HEK293T (cell line): ENCODE data around the gene PLCB2.

Source experiments
- CTCF ChIA-PET: fragments of 350-600 bp; formaldehyde crosslinking; extraction: SDS; loops from one replicate; lab custom pipeline; 2021; ENCODE audit warnings: antibody characterized with exemption, inconsistent platforms; lab: Yijun Ruan, JAX
- POLR2A ChIA-PET: fragments of 350-600 bp; formaldehyde crosslinking; extraction: SDS; loops from one replicate; lab custom pipeline; 2020; ENCODE audit warnings: antibody characterized with exemption, inconsistent platforms; lab: Yijun Ruan, JAX
- DNase-seq: peaks from one replicate; pipeline ENCODE4 v3.0.0; 2012; ENCODE audit warnings: mixed read lengths; ENCODE audit errors: extremely low spot score
- ARNT ChIP-seq: fragments of 450-650 bp; IDR thresholded peaks from 2 replicates; pipeline ENCODE4 v1.6.1; 2017; ENCODE audit warnings: mild to moderate bottlenecking
- BHLHE40 ChIP-seq: fragments of 450-650 bp; IDR thresholded peaks from 2 replicates; pipeline ENCODE4 v1.6.1; 2016; ENCODE audit warnings: mild to moderate bottlenecking, moderate library complexity, borderline replicate concordance
- CTBP1 ChIP-seq: fragments of 450-650 bp; IDR thresholded peaks from 2 replicates; pipeline ENCODE4 v1.6.1; 2016; ENCODE audit warnings: borderline replicate concordance
- ELF4 ChIP-seq: fragments of 450-650 bp; IDR thresholded peaks from 2 replicates; pipeline ENCODE4 v1.6.1; 2017; ENCODE audit warnings: antibody characterized with exemption
- FOXA1 ChIP-seq: fragments of 450-650 bp; IDR thresholded peaks from 2 replicates; pipeline ENCODE4 v1.6.1; 2016; ENCODE audit warnings: mild to moderate bottlenecking
- FOXK2 ChIP-seq: fragments of 450-650 bp; IDR thresholded peaks from 2 replicates; pipeline ENCODE4 v1.6.1; 2016; ENCODE audit warnings: mild to moderate bottlenecking
- FOXM1 ChIP-seq: fragments of 450-650 bp; IDR thresholded peaks from 2 replicates; pipeline ENCODE4 v1.6.1; 2017; ENCODE audit warnings: mild to moderate bottlenecking, borderline replicate concordance
- HDGF ChIP-seq: fragments of 450-650 bp; IDR thresholded peaks from 2 replicates; pipeline ENCODE4 v1.6.1; 2017; ENCODE audit warnings: antibody characterized with exemption, borderline replicate concordance
- L3MBTL2 ChIP-seq: fragments of 450-650 bp; conservative IDR thresholded peaks from 2 replicates; pipeline ENCODE4 v1.6.1; 2016; ENCODE audit warnings: mild to moderate bottlenecking
- LEF1 ChIP-seq: fragments of 450-650 bp; IDR thresholded peaks from 2 replicates; pipeline ENCODE4 v1.6.1; 2017; ENCODE audit warnings: mild to moderate bottlenecking, borderline replicate concordance
- NFRKB ChIP-seq: fragments of 450-650 bp; IDR thresholded peaks from 2 replicates; pipeline ENCODE4 v1.6.1; 2016; ENCODE audit warnings: mild to moderate bottlenecking, moderate library complexity
- SP1 ChIP-seq: fragments of 450-650 bp; IDR thresholded peaks from 2 replicates; pipeline ENCODE4 v1.6.1; 2017
- SUZ12 ChIP-seq: fragments of 450-650 bp; IDR thresholded peaks from 2 replicates; pipeline ENCODE4 v1.6.1; 2016; ENCODE audit warnings: mild to moderate bottlenecking
- TARDBP ChIP-seq: fragments of 450-650 bp; IDR thresholded peaks from 2 replicates; pipeline ENCODE4 v1.6.1; 2016
- ZNF384 ChIP-seq: fragments of 450-650 bp; IDR thresholded peaks from 2 replicates; pipeline ENCODE4 v1.6.1; 2016
- TF ChIP-seq, protein P1 (sequence below): fragments of 450-650 bp; IDR thresholded peaks from 2 replicates; pipeline ENCODE4 v1.6.1; 2016

Gene PLCB2

DNA sequence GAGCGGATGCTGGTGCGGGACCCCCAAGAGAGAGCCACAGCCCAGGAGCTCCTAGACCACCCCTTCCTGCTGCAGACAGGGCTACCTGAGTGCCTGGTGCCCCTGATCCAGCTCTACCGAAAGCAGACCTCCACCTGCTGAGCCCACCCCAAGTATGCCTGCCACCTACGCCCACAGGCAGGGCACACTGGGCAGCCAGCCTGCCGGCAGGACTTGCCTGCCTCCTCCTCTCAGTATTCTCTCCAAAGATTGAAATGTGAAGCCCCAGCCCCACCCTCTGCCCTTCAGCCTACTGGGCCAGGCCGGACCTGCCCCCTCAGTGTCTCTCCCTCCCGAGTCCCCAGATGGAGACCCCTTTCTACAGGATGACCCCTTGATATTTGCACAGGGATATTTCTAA is 31.8 kb downstream of the PLCB2 start:
- TF ChIP-seq ZNF384 (no peak), NFRKB (no peak), FOXM1 (no peak), FOXK2 (no peak), LEF1 (no peak), ARNT (no peak), TARDBP (no peak), L3MBTL2 (no peak), FOXA1 (no peak)
- no peak for DNase-seq
- ChIA-PET POLR2A (no interaction called here), CTCF (interaction anchor here (0.9 kb wide), 1 partner anchor 89 kb away, joined by 3 read pairs; no protein-coding TSS in a partner anchor)

DNA sequence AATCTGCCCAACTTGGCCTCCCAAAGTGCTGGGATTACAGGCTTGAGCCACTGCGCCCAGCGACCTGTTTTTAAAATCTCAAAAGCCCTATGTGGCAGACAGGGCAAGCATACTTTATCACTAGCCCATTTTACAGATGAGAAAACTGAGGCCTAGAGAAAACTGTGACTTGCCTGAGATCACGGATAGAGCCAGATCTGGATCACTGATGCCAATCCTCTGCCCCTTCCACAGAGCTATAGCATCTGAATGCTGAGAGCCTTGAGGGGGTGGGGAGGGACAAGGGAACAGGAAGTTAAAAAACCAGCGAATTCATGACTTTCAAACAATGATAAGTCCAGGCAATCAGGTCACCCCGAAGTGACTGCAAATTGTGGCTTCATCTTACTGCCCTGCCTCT is 32.2 kb downstream of the PLCB2 start:
- TF ChIP-seq, protein P1, sequence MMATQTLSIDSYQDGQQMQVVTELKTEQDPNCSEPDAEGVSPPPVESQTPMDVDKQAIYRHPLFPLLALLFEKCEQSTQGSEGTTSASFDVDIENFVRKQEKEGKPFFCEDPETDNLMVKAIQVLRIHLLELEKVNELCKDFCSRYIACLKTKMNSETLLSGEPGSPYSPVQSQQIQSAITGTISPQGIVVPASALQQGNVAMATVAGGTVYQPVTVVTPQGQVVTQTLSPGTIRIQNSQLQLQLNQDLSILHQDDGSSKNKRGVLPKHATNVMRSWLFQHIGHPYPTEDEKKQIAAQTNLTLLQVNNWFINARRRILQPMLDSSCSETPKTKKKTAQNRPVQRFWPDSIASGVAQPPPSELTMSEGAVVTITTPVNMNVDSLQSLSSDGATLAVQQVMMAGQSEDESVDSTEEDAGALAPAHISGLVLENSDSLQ: no peak
- TF ChIP-seq HDGF (no peak), SUZ12 (no peak), LEF1 (no peak), BHLHE40 (no peak), ELF4 (no peak), ARNT (no peak), NFRKB (no peak), L3MBTL2 (no peak), FOXK2 (no peak)
- POLR2A ChIA-PET: no interaction called here
- no peak for DNase-seq
- CTCF ChIA-PET: interaction anchor here (0.7 to 1.4 kb wide), 3 partner anchors 18 to 89 kb away, joined by 3 to 4 read pairs (median 3); no protein-coding TSS in a partner anchor

DNA sequence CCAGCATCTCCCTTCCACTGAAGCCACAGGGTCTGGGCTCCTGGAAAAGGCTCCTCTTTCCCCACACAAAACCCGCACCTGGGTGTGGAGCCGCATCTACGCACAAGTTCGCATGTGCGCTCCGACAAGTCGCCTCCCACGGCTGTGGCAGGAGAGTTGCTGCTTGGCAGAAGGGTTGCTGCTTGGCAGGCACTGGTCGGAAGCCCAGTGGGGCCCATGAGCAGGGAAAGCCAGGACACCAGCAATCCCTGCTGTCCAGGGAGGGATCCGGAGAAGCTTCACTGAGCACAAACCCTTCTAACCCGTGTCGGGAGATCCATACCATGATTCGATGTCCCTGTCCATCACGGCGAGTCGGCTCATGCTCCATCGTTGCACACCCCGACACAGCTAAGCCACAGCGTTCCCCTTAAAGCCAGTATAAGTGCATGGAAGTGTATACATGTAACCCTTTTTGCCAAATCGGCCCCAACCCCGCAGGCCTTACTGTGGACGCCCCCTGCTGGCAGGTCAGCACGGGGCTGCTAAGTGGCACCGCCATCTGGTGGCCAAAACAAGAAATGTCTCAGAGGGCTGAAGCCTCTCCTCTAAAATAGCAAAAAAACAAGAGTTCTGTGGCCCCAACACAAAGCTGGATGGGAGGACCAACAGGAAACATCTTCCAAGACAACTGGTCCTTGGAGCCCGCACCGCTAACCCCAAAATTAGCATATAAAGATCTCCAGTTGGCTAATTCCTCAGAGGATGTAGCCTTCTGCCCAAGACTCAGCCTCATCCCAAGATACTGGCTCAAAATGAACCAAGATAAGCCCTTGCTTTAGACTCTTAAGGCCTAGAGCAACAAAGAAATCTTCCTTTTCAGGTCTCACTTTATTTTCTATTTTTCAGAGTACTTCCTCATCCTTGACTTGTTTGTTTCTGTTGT is 33.1 kb downstream of the PLCB2 start:
- POLR2A ChIA-PET: interaction anchor here (0.6 to 1.6 kb wide), 2 partner anchors 11 to 176 kb away, joined by 3 read pairs; no protein-coding TSS in a partner anchor
- CTCF ChIA-PET: interaction anchor here (0.5 to 3.0 kb wide), 36 partner anchors 9 to 693 kb away, joined by 3 to 56 read pairs (median 4); partner anchors contain the start of genes ANKRD63 and PAK6
- peak; percentile 61 for DNase-seq
- TF ChIP-seq FOXK2: no peak
- 0 out of 2 replicates have a peak, but pooled peaks have one; percentile 22 for TF ChIP-seq ZNF384

DNA sequence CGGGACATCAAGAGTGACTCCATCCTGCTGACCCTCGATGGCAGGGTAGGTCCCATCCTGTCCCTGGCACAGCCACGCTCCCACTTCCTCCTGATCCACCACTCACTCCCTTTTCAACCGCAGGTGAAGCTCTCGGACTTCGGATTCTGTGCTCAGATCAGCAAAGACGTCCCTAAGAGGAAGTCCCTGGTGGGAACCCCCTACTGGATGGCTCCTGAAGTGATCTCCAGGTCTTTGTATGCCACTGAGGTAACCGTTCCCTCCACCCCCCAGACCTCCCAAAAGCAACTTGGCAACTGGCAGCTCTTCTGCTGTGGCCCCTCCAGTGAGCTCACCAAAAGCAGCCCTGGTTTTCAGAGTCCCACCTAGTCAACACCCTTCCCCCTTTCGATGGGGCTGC is 34.3 kb downstream of the PLCB2 start:
- no peak for DNase-seq
- TF ChIP-seq ELF4: no peak
- ChIA-PET CTCF (interaction anchor here (0.9 to 3.0 kb wide), 10 partner anchors 11 to 228 kb away, joined by 3 to 56 read pairs (median 6); no protein-coding TSS in a partner anchor), POLR2A (interaction anchor here (1.0 to 1.6 kb wide), 2 partner anchors 10 to 35 kb away, joined by 3 to 4 read pairs; partner anchors contain the start of gene PAK6)

DNA sequence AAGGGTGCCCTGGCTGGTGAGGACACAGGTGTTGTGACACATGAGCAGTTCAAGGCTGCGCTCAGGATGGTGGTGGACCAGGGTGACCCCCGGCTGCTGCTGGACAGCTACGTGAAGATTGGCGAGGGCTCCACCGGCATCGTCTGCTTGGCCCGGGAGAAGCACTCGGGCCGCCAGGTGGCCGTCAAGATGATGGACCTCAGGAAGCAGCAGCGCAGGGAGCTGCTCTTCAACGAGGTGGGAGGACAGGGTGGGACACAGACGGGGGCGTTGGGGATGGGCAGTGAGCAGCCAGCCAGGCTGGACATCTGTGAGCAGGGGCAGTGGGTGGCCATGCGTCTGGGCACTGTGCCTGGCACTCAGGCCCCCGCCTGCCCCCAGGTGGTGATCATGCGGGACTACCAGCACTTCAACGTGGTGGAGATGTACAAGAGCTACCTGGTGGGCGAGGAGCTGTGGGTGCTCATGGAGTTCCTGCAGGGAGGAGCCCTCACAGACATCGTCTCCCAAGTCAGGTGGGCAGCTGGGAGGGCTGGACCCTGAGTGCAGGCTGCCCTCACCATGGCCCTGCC is 35.2 kb downstream of the PLCB2 start:
- DNase-seq: no peak
- CTCF ChIA-PET: interaction anchor here (0.9 to 3.0 kb wide), 6 partner anchors 10 to 227 kb away, joined by 3 to 56 read pairs (median 7); no protein-coding TSS in a partner anchor
- POLR2A ChIA-PET: interaction anchor here (1.6 kb wide), 1 partner anchor 9 kb away, joined by 3 read pairs; no protein-coding TSS in a partner anchor
- TF ChIP-seq ELF4 (no peak), TARDBP (no peak), FOXM1 (no peak), FOXA1 (no peak), ZNF384 (no peak), ARNT (no peak), HDGF (no peak), BHLHE40 (no peak)

DNA sequence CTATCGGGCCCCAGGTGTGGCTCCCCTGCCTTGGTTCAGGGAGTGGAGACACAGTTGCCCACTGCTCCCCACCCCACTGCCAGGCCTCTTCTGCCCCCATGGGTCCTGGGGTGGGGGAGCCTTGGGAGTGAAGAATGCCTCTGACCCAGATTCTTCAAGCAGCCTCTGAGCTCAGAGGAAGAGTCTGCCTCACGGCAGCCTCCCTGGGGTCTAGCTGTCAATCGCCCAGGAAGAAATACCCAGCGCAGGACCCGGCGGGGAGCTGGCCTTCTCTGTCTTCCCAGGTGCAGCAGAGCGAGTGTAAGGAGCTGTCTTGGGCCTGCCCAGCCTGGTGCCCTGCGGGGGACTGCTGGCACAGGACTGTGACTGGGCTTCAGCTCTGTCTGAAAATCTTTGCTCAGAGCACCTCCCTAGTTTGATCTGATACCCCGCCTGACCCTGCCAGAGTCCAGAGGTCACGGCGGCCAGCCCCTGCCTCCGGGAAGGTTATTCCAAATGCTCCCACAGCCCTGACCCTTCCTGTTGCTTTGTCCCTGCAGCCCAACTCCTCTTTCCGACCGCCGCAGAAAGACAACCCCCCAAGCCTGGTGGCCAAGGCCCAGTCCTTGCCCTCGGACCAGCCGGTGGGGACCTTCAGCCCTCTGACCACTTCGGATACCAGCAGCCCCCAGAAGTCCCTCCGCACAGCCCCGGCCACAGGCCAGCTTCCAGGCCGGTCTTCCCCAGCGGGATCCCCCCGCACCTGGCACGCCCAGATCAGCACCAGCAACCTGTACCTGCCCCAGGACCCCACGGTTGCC is 35.9 kb downstream of the PLCB2 start:
- no peak for DNase-seq
- no peak for TF ChIP-seq LEF1
- TF ChIP-seq FOXA1: no peak
- no peak for TF ChIP-seq CTBP1
- TF ChIP-seq ARNT: no peak
- TF ChIP-seq SP1: no peak
- TF ChIP-seq, protein P1: no peak
- no peak for TF ChIP-seq FOXK2
- no peak for TF ChIP-seq ELF4
- no peak for TF ChIP-seq SUZ12
- no peak for TF ChIP-seq TARDBP
- TF ChIP-seq L3MBTL2: no peak
- ChIA-PET POLR2A (interaction anchor here (0.6 kb wide), 1 partner anchor 248 kb away, joined by 3 read pairs; no protein-coding TSS in a partner anchor), CTCF (interaction anchor here (1.1 to 3.0 kb wide), 4 partner anchors 9 to 226 kb away, joined by 4 to 56 read pairs (median 22); no protein-coding TSS in a partner anchor)
